Ishikawa (cell line): Measurements from ENCODE around the gene COL27A1.

Experiments used
- CEBPB ChIP-seq: IDR thresholded peaks from 2 replicates; pipeline ENCODE4 v1.6.1; 2012
- CREB1 ChIP-seq: IDR thresholded peaks from 2 replicates; pipeline ENCODE4 v1.6.1; 2012; ENCODE audit warnings: low read depth
- EGR1 ChIP-seq: IDR thresholded peaks from 2 replicates; pipeline ENCODE4 v1.6.1; 2012
- EP300 ChIP-seq: IDR thresholded peaks from 2 replicates; pipeline ENCODE4 v1.6.1; 2012; ENCODE audit warnings: borderline replicate concordance
- FOXM1 ChIP-seq: IDR thresholded peaks from 2 replicates; pipeline ENCODE4 v1.6.1; 2012; ENCODE audit warnings: low read depth, borderline replicate concordance
- MAX ChIP-seq: IDR thresholded peaks from 2 replicates; pipeline ENCODE4 v1.6.1; 2012
- NFIC ChIP-seq: IDR thresholded peaks from 2 replicates; pipeline ENCODE4 v1.6.1; 2012
- RAD21 ChIP-seq: IDR thresholded peaks from 2 replicates; pipeline ENCODE4 v1.6.1; 2012; ENCODE audit warnings: low read depth
- TAF1 ChIP-seq: IDR thresholded peaks from 2 replicates; pipeline ENCODE4 v1.6.1; 2012; ENCODE audit warnings: low read depth, mild to moderate bottlenecking
- TCF12 ChIP-seq: IDR thresholded peaks from 2 replicates; pipeline ENCODE4 v1.6.1; 2012; ENCODE audit warnings: low read depth
- TEAD4 ChIP-seq: IDR thresholded peaks from 2 replicates; pipeline ENCODE4 v1.6.1; 2012
- USF1 ChIP-seq: IDR thresholded peaks from 2 replicates; pipeline ENCODE4 v1.6.1; 2012
- YY1 ChIP-seq: IDR thresholded peaks from 2 replicates; pipeline ENCODE4 v1.6.1; 2012; ENCODE audit warnings: low read depth
- ZBTB7A ChIP-seq: IDR thresholded peaks from 2 replicates; pipeline ENCODE4 v1.6.1; 2012; ENCODE audit warnings: low read depth
- TF ChIP-seq, protein P1 (sequence below): IDR thresholded peaks from 2 replicates; pipeline ENCODE4 v1.6.1; 2012; ENCODE audit warnings: low read depth, mild to moderate bottlenecking

COL27A1 gene

DNA sequence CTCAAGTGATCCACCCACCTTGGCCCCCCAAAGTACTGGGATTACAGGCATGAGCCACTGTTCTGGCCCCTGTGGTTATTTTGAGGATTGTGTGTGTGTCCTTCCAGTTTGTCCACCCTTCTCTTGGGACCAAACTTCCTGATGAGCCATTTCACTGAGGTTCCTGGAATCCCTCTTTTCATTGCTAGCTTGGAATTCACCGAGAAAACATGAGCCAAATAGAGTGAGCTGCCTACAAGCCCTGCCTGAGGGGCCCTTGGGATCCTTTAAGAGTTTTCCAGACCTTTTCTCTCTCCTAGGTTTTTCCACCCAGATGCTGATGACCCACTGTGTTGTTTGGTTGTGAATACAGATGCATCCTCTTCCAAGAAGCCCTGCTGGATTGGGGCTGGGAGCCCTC, 43.0 kb upstream of the COL27A1 start:
- TF ChIP-seq FOXM1 (no peak), EGR1 (no peak), YY1 (no peak), CEBPB (no peak), RAD21 (no peak), CREB1 (no peak), EP300 (no peak), MAX (no peak), TCF12 (no peak), NFIC (no peak), TEAD4 (no peak), ZBTB7A (no peak), TAF1 (no peak)
- TF ChIP-seq, protein P1, sequence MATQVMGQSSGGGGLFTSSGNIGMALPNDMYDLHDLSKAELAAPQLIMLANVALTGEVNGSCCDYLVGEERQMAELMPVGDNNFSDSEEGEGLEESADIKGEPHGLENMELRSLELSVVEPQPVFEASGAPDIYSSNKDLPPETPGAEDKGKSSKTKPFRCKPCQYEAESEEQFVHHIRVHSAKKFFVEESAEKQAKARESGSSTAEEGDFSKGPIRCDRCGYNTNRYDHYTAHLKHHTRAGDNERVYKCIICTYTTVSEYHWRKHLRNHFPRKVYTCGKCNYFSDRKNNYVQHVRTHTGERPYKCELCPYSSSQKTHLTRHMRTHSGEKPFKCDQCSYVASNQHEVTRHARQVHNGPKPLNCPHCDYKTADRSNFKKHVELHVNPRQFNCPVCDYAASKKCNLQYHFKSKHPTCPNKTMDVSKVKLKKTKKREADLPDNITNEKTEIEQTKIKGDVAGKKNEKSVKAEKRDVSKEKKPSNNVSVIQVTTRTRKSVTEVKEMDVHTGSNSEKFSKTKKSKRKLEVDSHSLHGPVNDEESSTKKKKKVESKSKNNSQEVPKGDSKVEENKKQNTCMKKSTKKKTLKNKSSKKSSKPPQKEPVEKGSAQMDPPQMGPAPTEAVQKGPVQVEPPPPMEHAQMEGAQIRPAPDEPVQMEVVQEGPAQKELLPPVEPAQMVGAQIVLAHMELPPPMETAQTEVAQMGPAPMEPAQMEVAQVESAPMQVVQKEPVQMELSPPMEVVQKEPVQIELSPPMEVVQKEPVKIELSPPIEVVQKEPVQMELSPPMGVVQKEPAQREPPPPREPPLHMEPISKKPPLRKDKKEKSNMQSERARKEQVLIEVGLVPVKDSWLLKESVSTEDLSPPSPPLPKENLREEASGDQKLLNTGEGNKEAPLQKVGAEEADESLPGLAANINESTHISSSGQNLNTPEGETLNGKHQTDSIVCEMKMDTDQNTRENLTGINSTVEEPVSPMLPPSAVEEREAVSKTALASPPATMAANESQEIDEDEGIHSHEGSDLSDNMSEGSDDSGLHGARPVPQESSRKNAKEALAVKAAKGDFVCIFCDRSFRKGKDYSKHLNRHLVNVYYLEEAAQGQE, result no peak

DNA sequence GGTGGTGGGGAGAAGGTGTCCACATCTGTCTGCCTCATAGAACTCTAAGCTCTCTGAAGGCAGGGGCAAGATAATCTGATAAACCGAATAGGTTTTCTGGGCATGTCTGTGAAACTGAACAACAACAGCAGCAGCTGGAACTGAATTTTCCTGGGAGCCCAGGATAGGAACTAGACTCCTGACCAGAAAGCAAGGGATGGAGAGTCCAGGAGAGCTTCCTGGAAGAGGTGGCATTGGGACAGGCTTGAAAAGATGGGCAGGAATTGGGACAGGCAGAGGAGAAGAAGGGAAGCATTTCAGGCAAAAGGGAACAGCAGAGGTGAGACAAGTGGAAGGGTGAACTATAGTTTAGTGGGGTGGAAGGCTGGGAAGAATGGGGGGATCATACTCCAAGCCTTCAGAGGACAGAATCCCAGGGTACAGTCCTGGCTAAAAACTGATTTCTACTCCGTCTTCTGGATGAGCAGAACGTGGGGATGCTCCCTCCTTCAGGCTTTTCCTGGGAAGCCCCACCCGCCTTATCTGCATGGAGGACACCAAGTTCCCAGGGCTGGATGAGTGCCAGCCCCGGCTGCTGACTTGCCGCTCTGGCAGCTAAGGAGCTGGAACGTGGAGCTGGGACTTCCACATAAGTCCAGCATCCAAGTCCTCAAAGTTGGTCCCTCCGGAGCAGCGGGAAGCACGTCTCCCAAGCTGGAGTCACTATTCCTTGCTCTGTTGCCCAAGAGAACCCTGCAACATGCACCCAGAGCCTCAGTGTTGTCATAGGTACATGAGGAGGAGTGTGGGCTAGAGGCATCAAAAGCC, 42.4 kb upstream of the COL27A1 start:
- TF ChIP-seq RAD21 (no peak), ZBTB7A (no peak), TEAD4 (no peak), CREB1 (no peak), CEBPB (no peak), USF1 (no peak), EGR1 (no peak)

GRCh38 chr9:114114364-114114763, 41.0 kb upstream of the COL27A1 start:
- no peak for TF ChIP-seq YY1
- TF ChIP-seq NFIC, result no peak
- TF ChIP-seq, protein P1, result no peak
- no peak for TF ChIP-seq TEAD4
- TF ChIP-seq EP300, result no peak
- TF ChIP-seq FOXM1, result no peak
- TF ChIP-seq CEBPB, result no peak
- no peak for TF ChIP-seq USF1
- TF ChIP-seq TCF12, result no peak
- no peak for TF ChIP-seq CREB1

DNA sequence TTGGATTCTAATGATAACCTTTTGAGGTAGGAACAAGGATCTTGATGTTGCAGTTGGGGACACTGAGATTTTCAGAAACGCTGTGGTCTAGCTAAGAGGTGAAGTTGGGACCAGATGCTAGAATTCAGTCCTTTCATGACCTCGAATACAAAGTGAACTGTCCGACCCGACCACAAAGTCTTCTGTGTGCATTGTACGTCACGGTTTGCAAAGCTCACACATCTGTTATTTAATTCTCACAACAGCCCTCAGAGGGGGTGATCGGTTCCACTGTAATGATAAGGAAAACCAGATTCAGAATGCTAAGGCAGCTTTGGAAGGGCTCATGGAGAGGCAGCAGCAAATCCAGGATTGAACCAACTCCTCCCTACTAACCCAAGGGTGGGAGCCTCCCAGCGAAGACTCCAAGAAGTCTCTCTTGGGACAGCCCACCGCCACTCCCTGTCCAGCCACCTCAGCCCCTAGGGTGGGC, 39.6 kb upstream of the COL27A1 start:
- TF ChIP-seq USF1, result no peak
- TF ChIP-seq YY1, result no peak
- no peak for TF ChIP-seq NFIC
- no peak for TF ChIP-seq MAX
- no peak for TF ChIP-seq EGR1
- no peak for TF ChIP-seq TEAD4
- no peak for TF ChIP-seq EP300

GRCh38 chr9:114116126-114116747, 39.1 kb upstream of the COL27A1 start:
- TF ChIP-seq EGR1, result no peak
- TF ChIP-seq NFIC, result no peak
- TF ChIP-seq YY1, result no peak
- no peak for TF ChIP-seq CREB1
- TF ChIP-seq ZBTB7A, result no peak
- TF ChIP-seq RAD21, result no peak
- no peak for TF ChIP-seq TCF12
- TF ChIP-seq EP300, result no peak
- TF ChIP-seq MAX, result no peak
- no peak for TF ChIP-seq USF1
- no peak for TF ChIP-seq CEBPB
- no peak for TF ChIP-seq FOXM1
- TF ChIP-seq, protein P1, result no peak
- TF ChIP-seq TAF1, result no peak
- no peak for TF ChIP-seq TEAD4
